Vagina (tissue), 2 donors: Measurements from ENCODE around the gene ARL5C. TPM values are rescaled to one million over a fixed set of nuclear protein-coding genes. Genes with fewer than 3 reads are reported as not detected.

Experiments
- DNase-seq, 2 donors: peaks; one replicate each; pipeline ENCODE4 v3.0.0-alpha.2; 2017; ENCODE audit errors: extremely low spot score in 2 of 2
- H3K27ac ChIP-seq: fragments of 200-600 bp; sonication (generic); one replicate; pipeline ENCODE4 v1.5.1; 2019
- H3K27me3 ChIP-seq: fragments of 200-600 bp; sonication (generic); one replicate; pipeline ENCODE4 v1.5.1; 2019
- H3K36me3 ChIP-seq, 2 donors: fragments of 200-600 bp; sonication (generic); one replicate each; pipeline ENCODE4 v1.5.1; 2017 to 2019
- H3K4me1 ChIP-seq: fragments of 200-600 bp; sonication (generic); one replicate; pipeline ENCODE4 v1.5.1; 2019
- H3K4me3 ChIP-seq, 2 donors: fragments of 200-600 bp; sonication (generic); 1 replicate in 1 of 2; 2 replicates in 1 of 2; pipeline ENCODE4 v1.5.1; 2016 to 2019
- H3K9me3 ChIP-seq: fragments of 200-600 bp; sonication (generic); one replicate; pipeline ENCODE4 v1.5.1; 2019
- CTCF ChIP-seq, 3 experiments: fragments of 450-650 bp in 2 of 3; fragments of 200-600 bp in 1 of 3; sonication (generic) in 1 of 3; IDR thresholded peaks; one replicate each; pipeline ENCODE4 v1.5.1; 2017 to 2019; ENCODE audit warnings: antibody characterized with exemption in 3 of 3, mild to moderate bottlenecking in 2 of 3, moderate library complexity in 2 of 3
- POLR2A ChIP-seq, 2 donors: fragments of 450-650 bp; IDR thresholded peaks; one replicate each; pipeline ENCODE4 v1.6.1; 2017; ENCODE audit warnings: antibody characterized with exemption in 2 of 2, mild to moderate bottlenecking in 2 of 2, moderate library complexity in 2 of 2
- POLR2AphosphoS5 ChIP-seq, 2 donors: sonication (generic); formaldehyde crosslinking; IDR thresholded peaks; one replicate each; pipeline ENCODE4 v1.9.0; 2017; ENCODE audit warnings: antibody characterized with exemption in 2 of 2, mild to moderate bottlenecking in 2 of 2, low read depth in 1 of 2; ENCODE audit not compliant: insufficient read depth in 1 of 2
- intact Hi-C: fragments of 100-400 bp; cut with DNase I; formaldehyde crosslinking; loops from one replicate; pipeline ENCODE4 v1.15.1; 2023
- total RNA-seq: library from RNA; depleted of rRNA; stranded (reverse); fragments of >200 nt; gene quantifications from one replicate; pipeline ENCODE4 v1.2.3, GENCODE V29; 2016

Gene ARL5C
- total RNA-seq, 1 donor from 2014 or later: not detected

GRCh38 chr17:39151150-39151942 is 14.6 kb downstream of the ARL5C start, which contains the start of gene PLXDC1:
TSS of gene PLXDC1 (minus strand) at chr17:39151637. CDS start at chr17:39151437, 200 bp downstream.
- Histone ChIP-seq H3K36me3 (no peaks in the 10 kb centered on the region), H3K4me1 (peaks cover 21% of the 10 kb centered on the region), H3K27ac (peak within 1 kb of the TSS; percentile 100), H3K4me3 (peak within 1 kb of the TSS; percentile 75 to 88), H3K27me3 (no peaks in the 10 kb centered on the region), H3K9me3 (no peaks in the 10 kb centered on the region)
- no peak for DNase-seq
- TF ChIP-seq POLR2AphosphoS5 (IDR thresholded peaks at IDR 0.05; ENCODE audit: insufficient read depth in 1 of 2, low read depth in 1 of 2): no peak
- no peak for TF ChIP-seq POLR2A (IDR thresholded peaks at IDR 0.05)
- intact Hi-C loops: loop anchor here (5.0 kb wide), 2 partner anchors 79 to 279 kb away; partner anchors contain the start of gene LASP1

- Histone ChIP-seq H3K36me3 (no peaks in the 10 kb centered on the region), H3K27ac (peak overlapping the region; percentile 100), H3K27me3 (no peaks in the 10 kb centered on the region), H3K4me1 (peaks cover 21% of the 10 kb centered on the region), H3K9me3 (no peaks in the 10 kb centered on the region), H3K4me3 (peak overlapping the region; percentile 75 to 88)
- intact Hi-C loops: loop anchor here (5.0 kb wide), 2 partner anchors 78 to 278 kb away; partner anchors contain the start of gene LASP1
- no peak for DNase-seq
- no peak for TF ChIP-seq CTCF (IDR thresholded peaks at IDR 0.05)
- no peak for TF ChIP-seq POLR2A (IDR thresholded peaks at IDR 0.05)
- TF ChIP-seq POLR2AphosphoS5 (IDR thresholded peaks at IDR 0.05; ENCODE audit: insufficient read depth in 1 of 2, low read depth in 1 of 2): no peak
These were observed 15.2 kb downstream of the ARL5C start for GRCh38 chr17:39150795-39151149.

GRCh38 chr17:39150104-39150634 is 15.8 kb downstream of the ARL5C start:
- Histone ChIP-seq H3K36me3 (no peaks in the 10 kb centered on the region), H3K4me1 (peaks cover 24% of the 10 kb centered on the region), H3K9me3 (no peaks in the 10 kb centered on the region), H3K27ac (peak overlapping the region; percentile 100), H3K4me3 (no peak overlapping the region), H3K27me3 (no peaks in the 10 kb centered on the region)
- no peak for TF ChIP-seq CTCF (IDR thresholded peaks at IDR 0.05)
- no peak for DNase-seq
- intact Hi-C loops: loop anchor here (5.0 kb wide), 2 partner anchors 78 to 278 kb away; partner anchors contain the start of gene LASP1

- Histone ChIP-seq H3K4me1 (peaks cover 45% of the 10 kb centered on the region), H3K9me3 (no peaks in the 10 kb centered on the region), H3K27me3 (no peaks in the 10 kb centered on the region), H3K4me3 (no peak overlapping the region), H3K36me3 (no peaks in the 10 kb centered on the region), H3K27ac (no peak overlapping the region)
- TF ChIP-seq POLR2A (IDR thresholded peaks at IDR 0.05) (no peak), CTCF (IDR thresholded peaks at IDR 0.05) (no peak), POLR2AphosphoS5 (IDR thresholded peaks at IDR 0.05; ENCODE audit: insufficient read depth in 1 of 2, low read depth in 1 of 2) (no peak)
- DNase-seq: no peak
- intact Hi-C loops: no loop called here
These were observed 18.5 kb downstream of the ARL5C start for GRCh38 chr17:39147221-39148185.

- Histone ChIP-seq H3K4me3 (no peak overlapping the region), H3K27ac (no peak overlapping the region), H3K36me3 (no peaks in the 10 kb centered on the region), H3K27me3 (no peaks in the 10 kb centered on the region), H3K9me3 (no peaks in the 10 kb centered on the region), H3K4me1 (peaks cover 36% of the 10 kb centered on the region)
- TF ChIP-seq POLR2AphosphoS5 (IDR thresholded peaks at IDR 0.05; ENCODE audit: insufficient read depth in 1 of 2, low read depth in 1 of 2) (no peak), CTCF (IDR thresholded peaks at IDR 0.05) (no peak), POLR2A (IDR thresholded peaks at IDR 0.05) (no peak)
- intact Hi-C loops: no loop called here
- no peak for DNase-seq
These were observed 19.7 kb downstream of the ARL5C start for GRCh38 chr17:39146273-39146672.
